Parathyroid adenoma (tissue), 2 donors: ENCODE data around the gene MRPL41.

Experiments
- H2AFZ ChIP-seq: fragments of 300-600 bp; sonication (generic); one replicate; pipeline ENCODE4 v1.7.0; 2017; ENCODE audit warnings: antibody characterized with exemption, mild to moderate bottlenecking
- H3K27ac ChIP-seq: fragments of 300-600 bp; sonication (generic); one replicate; pipeline ENCODE4 v1.7.0; 2017
- H3K27me3 ChIP-seq: fragments of 300-600 bp; sonication (generic); one replicate; pipeline ENCODE4 v1.7.0; 2017; ENCODE audit warnings: low read length; ENCODE audit not compliant: control insufficient read depth, insufficient read depth
- H3K36me3 ChIP-seq: fragments of 300-600 bp; sonication (generic); one replicate; pipeline ENCODE4 v1.7.0; 2017; ENCODE audit warnings: low read length; ENCODE audit not compliant: control insufficient read depth, insufficient read depth
- H3K4me1 ChIP-seq: fragments of 300-600 bp; sonication (generic); one replicate; pipeline ENCODE4 v1.7.0; 2017; ENCODE audit warnings: control low read depth
- H3K4me2 ChIP-seq: fragments of 300-600 bp; sonication (generic); one replicate; pipeline ENCODE4 v1.7.0; 2017; ENCODE audit warnings: low read length
- H3K4me3 ChIP-seq: fragments of 300-600 bp; sonication (generic); one replicate; pipeline ENCODE4 v1.7.0; 2017; ENCODE audit warnings: low read depth, low read length
- H3K79me2 ChIP-seq: fragments of 300-600 bp; sonication (generic); one replicate; pipeline ENCODE4 v1.7.0; 2017; ENCODE audit warnings: control low read depth
- H3K9ac ChIP-seq: fragments of 300-600 bp; sonication (generic); one replicate; pipeline ENCODE4 v1.7.0; 2017; ENCODE audit warnings: mild to moderate bottlenecking
- H3K9me3 ChIP-seq: fragments of 300-600 bp; sonication (generic); one replicate; pipeline ENCODE4 v1.7.0; 2017; ENCODE audit warnings: low read length; ENCODE audit not compliant: control insufficient read depth
- CTCF ChIP-seq: fragments of 300-600 bp; sonication (generic); IDR thresholded peaks from one replicate; pipeline ENCODE4 v1.7.0; 2017; ENCODE audit warnings: antibody characterized with exemption, mild to moderate bottlenecking
- donor health status: primary hyperparathyroidism.

Gene MRPL41

DNA sequence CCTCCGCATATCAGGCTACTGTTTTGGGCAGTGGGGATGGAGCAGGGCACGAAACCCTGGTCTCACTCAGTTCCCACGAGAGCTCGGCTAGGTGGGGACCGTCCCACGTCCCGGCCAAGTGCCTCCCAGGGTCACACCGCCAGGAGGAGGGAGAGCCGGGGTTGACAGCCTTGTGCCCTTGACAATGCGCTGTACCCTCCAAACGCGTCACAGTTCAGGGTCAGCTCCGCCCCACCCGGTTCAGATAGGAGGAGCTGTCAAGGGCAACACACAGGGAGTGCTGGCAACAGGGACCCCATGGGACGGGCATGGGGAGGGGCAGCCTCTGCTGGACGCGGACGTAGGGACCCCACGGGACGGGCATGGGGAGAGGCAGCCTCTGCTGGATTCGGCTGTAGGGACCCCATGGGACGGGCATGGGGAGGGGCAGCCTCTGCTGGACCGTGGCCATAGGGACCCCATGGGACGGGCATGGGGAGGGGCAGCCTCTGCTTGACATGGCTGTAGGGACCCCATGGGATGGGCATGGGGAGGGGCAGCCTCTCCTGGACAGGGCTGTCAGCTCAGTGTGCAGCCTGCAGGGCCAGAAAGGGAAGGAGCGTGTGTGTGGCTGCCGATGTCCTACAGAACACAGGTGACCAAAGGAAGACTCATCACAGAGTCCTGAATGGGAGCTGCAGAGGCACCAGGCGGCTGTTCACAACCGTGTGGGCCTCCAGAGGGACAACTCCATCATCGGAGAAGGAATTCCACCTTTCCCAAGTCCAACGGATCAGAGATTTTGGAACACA is 30.9 kb upstream of the MRPL41 start:
- Histone ChIP-seq H3K9me3 (no peaks in the 10 kb centered on the region), H3K4me1 (no peaks in the 10 kb centered on the region), H3K4me3 (no peak overlapping the region), H3K79me2 (no peaks in the 10 kb centered on the region), H3K27me3 (no peaks in the 10 kb centered on the region), H2AFZ (no peak overlapping the region), H3K9ac (no peak overlapping the region), H3K4me2 (no peak overlapping the region), H3K27ac (no peak overlapping the region), H3K36me3 (no peaks in the 10 kb centered on the region)
- no peak for TF ChIP-seq CTCF

- H3K9me3 ChIP-seq, result no peaks in the 10 kb centered on the region
- no peak overlapping the region for H2AFZ ChIP-seq
- H3K36me3 ChIP-seq, result no peaks in the 10 kb centered on the region
- TF ChIP-seq CTCF, result no peak
- no peak overlapping the region for H3K4me3 ChIP-seq
- no peaks in the 10 kb centered on the region for H3K27me3 ChIP-seq
- no peak overlapping the region for H3K4me2 ChIP-seq
- no peak overlapping the region for H3K27ac ChIP-seq
- no peaks in the 10 kb centered on the region for H3K4me1 ChIP-seq
- H3K9ac ChIP-seq, result no peak overlapping the region
- no peaks in the 10 kb centered on the region for H3K79me2 ChIP-seq
Measured at GRCh38 chr9:137521405-137521985, 30.2 kb upstream of the MRPL41 start.

DNA sequence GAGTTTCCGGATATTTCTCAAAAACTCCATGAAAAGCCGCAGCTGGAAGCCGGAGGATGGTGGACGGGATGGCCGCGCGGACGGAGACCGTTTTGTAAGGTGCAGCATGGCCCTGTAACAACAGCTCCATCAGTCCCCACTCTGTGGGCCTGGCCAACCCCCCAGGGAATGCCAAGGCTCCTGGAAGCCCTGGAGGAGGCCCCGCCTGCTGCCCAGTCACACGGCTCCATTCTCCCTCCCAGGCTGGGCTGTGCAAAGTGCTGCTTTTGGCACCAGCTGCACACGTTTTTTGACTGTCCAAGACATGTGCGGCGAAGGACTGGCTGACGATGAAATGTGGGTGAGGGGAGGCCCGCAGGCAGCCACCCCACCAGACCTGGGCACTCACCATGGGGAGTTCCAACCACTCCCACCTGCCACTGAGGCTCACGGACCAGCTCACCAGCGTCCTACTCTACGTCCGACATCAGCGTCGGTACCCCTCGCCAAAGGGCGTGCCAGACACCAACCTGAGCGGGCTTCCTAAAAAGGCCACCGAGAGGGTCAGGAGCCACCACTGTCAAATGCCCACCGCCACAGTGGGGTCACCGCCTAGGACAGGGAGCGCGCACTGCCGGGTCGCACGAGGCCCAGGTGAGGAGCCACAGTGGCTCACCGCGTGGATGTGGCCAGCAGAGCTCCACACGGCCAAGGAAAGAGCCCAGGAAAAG is 28.8 kb upstream of the MRPL41 start:
- H3K27me3 ChIP-seq, result no peaks in the 10 kb centered on the region
- H3K4me1 ChIP-seq, result no peaks in the 10 kb centered on the region
- H3K9ac ChIP-seq, result no peak overlapping the region
- no peak overlapping the region for H3K27ac ChIP-seq
- H3K36me3 ChIP-seq, result no peaks in the 10 kb centered on the region
- TF ChIP-seq CTCF, result no peak
- H3K9me3 ChIP-seq, result no peaks in the 10 kb centered on the region
- no peak overlapping the region for H2AFZ ChIP-seq
- no peaks in the 10 kb centered on the region for H3K79me2 ChIP-seq
- no peak overlapping the region for H3K4me3 ChIP-seq
- no peak overlapping the region for H3K4me2 ChIP-seq

DNA sequence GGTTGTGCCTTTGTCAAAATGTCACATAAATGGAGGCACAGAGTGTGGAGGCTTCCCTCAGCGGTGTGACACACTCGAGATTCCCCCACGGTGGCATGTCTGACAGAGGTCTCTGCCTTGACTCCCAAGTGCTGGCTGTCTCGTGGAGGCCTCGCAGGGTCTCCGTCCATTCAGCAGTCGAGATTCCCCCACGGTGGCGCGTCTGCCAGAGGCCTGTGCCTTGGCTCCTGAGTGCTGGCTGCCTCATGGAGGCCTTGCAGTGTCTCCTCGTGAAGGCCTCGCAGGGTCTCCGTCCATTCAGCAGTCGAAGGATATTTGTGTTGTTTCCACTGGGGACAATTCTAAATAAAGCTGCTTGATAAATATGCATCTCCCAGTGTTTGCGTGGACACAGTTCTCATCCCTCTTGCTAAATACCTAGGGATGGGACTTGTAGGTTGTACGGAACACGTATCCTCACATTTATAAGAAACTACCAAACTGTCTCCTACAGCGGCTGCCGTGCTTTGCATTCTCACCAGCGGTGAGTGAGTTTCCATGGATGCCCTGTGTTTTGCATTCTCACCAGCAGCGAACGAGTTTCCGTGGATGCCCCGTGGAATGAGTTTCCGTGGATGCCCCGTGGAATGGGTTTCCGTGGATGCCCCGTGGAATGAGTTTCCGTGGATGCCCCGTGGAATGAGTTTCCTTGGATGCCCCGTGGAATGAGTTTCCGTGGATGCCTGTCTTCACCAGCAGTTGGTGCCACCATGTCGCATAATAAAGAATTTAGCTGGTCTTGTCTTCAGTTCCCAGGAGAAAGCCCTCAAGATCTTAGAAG is 27.3 kb upstream of the MRPL41 start:
- H3K4me1 ChIP-seq, result no peaks in the 10 kb centered on the region
- H3K9me3 ChIP-seq, result no peaks in the 10 kb centered on the region
- H3K27ac ChIP-seq, result no peak overlapping the region
- H3K27me3 ChIP-seq, result no peaks in the 10 kb centered on the region
- H3K36me3 ChIP-seq, result no peaks in the 10 kb centered on the region
- no peak overlapping the region for H3K4me3 ChIP-seq
- H3K4me2 ChIP-seq, result no peak overlapping the region
- H3K79me2 ChIP-seq, result no peaks in the 10 kb centered on the region
- H3K9ac ChIP-seq, result no peak overlapping the region
- H2AFZ ChIP-seq, result no peak overlapping the region
- TF ChIP-seq CTCF, result no peak
